GM18858 (cell line): ENCODE results near the gene NAA60.
"Not testable (repeated sequence)": the region's sequence is repeated elsewhere in the genome, so short reads cannot be mapped to it uniquely, and the experiment has no call there.

Experiments used
- ATAC-seq: cut with Tn5 transposase; IDR thresholded peaks from one replicate; pipeline ENCODE4 v1.9.1; 2021; ENCODE audit not compliant: unreplicated experiment

Gene NAA60

GRCh38 chr16:3481696-3482658 lies 38.5 kb downstream of the NAA60 start:
- no peak for ATAC-seq

GRCh38 chr16:3482659-3483241 lies 39.3 kb downstream of the NAA60 start:
- no peak for ATAC-seq

- ATAC-seq, result no peak
Observed at GRCh38 chr16:3484318-3485096, 41.0 kb downstream of the NAA60 start.

GRCh38 chr16:3485097-3485745 lies 41.7 kb downstream of the NAA60 start:
- no peak for ATAC-seq

GRCh38 chr16:3485821-3486505 lies 42.5 kb downstream of the NAA60 start:
- no peak for ATAC-seq

- no peak for ATAC-seq
Observed at GRCh38 chr16:3486506-3487215, 43.2 kb downstream of the NAA60 start.

GRCh38 chr16:3487521-3488410 lies 44.3 kb downstream of the NAA60 start:
- ATAC-seq, result no peak

GRCh38 chr16:3488801-3489200 lies 45.3 kb downstream of the NAA60 start:
- no peak for ATAC-seq

- ATAC-seq, result no peak
Observed at GRCh38 chr16:3490911-3491629, 47.6 kb downstream of the NAA60 start.

GRCh38 chr16:3492356-3492755 lies 48.9 kb downstream of the NAA60 start:
- no peak for ATAC-seq

GRCh38 chr16:3494386-3494973 lies 51.0 kb downstream of the NAA60 start:
- ATAC-seq, result no peak

- ATAC-seq, result no peak
Observed at GRCh38 chr16:3495176-3495575, 51.7 kb downstream of the NAA60 start, which contains the start of gene C16orf90. Gene C16orf90, minus strand, starts transcription at chr16:3495489. Its CDS starts 68 bp downstream, at chr16:3495421.

- no peak for ATAC-seq
Observed at GRCh38 chr16:3496386-3496785, 52.9 kb downstream of the NAA60 start.

GRCh38 chr16:3497771-3498170 lies 54.3 kb downstream of the NAA60 start:
- ATAC-seq, result no peak

- ATAC-seq, result no peak
Observed at GRCh38 chr16:3498988-3499387, 55.5 kb downstream of the NAA60 start.

- not testable (repeated sequence) for ATAC-seq
Observed at GRCh38 chr16:3501412-3501761, 57.9 kb downstream of the NAA60 start.

GRCh38 chr16:3501783-3502400 lies 58.4 kb downstream of the NAA60 start:
- no peak for ATAC-seq
